GM23248 (cell line): ENCODE measurements around the gene C1orf105.

Experiments
- EZH2 ChIP-seq: fragments of 200-600 bp; sonication (generic); IDR thresholded peaks from 2 replicates; pipeline ENCODE4 v1.6.1; 2018; ENCODE audit warnings: antibody characterized with exemption, mild to moderate bottlenecking; ENCODE audit not compliant: insufficient read depth, poor library complexity, severe bottlenecking
- EZH2phosphoT487 ChIP-seq: fragments of 200-600 bp; sonication (generic); IDR thresholded peaks from 2 replicates; pipeline ENCODE4 v1.6.1; 2018; ENCODE audit warnings: antibody characterized with exemption, moderate library complexity, mild to moderate bottlenecking, low read depth; ENCODE audit not compliant: insufficient read depth

DNA sequence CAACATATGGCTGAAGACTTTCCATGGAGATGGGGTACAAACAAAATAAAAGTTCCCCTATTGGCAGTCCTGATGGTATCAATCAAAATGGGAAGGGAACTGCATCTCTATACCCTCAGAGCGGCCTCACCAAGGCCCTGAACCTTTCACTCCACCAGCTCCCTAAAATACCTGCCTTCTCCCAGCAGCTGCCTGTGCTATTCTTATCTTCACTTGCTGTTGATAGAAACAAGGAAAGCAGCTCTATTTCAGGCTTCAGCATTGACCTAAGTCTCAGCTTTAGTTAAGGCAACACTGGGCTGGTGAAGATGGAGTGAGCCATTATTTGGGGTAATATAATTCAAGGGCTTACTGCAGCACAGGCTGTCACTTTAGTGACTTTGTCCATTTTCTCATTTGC is 45.1 kb downstream of the C1orf105 start:
- TF ChIP-seq EZH2, result no peak
- TF ChIP-seq EZH2phosphoT487, result no peak
